SU-DHL-6 (cell line): Measurements from ENCODE around the gene NAT14.

Source experiments
- H2AFZ ChIP-seq: fragments of 200-600 bp; sonication (generic); 2 replicates; pipeline ENCODE4 v1.6.1; 2014; ENCODE audit warnings: low read depth, mild to moderate bottlenecking, moderate library complexity, mixed read lengths, antibody characterized with exemption, low read length; ENCODE audit not compliant: severe bottlenecking
- H3F3A ChIP-seq: fragments of 200-600 bp; shearing (Covaris generic); 2 replicates; pipeline ENCODE4 v1.6.0; 2016; ENCODE audit warnings: antibody characterized with exemption, mild to moderate bottlenecking; ENCODE audit not compliant: insufficient read depth
- H3K27ac ChIP-seq: fragments of 200-600 bp; sonication (generic); 2 replicates; pipeline ENCODE4 v1.5.1; 2016; ENCODE audit warnings: low read depth, mild to moderate bottlenecking, low read length, moderate library complexity, mixed read lengths
- H3K27me3 ChIP-seq: fragments of 200-600 bp; sonication (generic), shearing (Covaris generic); 2 replicates; pipeline ENCODE4 v1.6.0; 2014; ENCODE audit warnings: mild to moderate bottlenecking, low read length
- H3K36me3 ChIP-seq: fragments of 200-600 bp; sonication (generic); 2 replicates; pipeline ENCODE4 v1.6.1; 2014; ENCODE audit warnings: mild to moderate bottlenecking, low read length, mixed read lengths
- H3K4me2 ChIP-seq: fragments of 300-600, 200-600 bp; shearing (Covaris generic), sonication (generic); 2 replicates; pipeline ENCODE4 v1.6.0; 2014; ENCODE audit warnings: low read length, low read depth, mild to moderate bottlenecking; ENCODE audit not compliant: poor library complexity, severe bottlenecking
- H3K4me3 ChIP-seq: fragments of 200-600 bp; sonication (generic); 2 replicates; pipeline ENCODE4 v1.5.1; 2014; ENCODE audit warnings: antibody characterized with exemption, low read length, mild to moderate bottlenecking, mixed read lengths; ENCODE audit not compliant: insufficient read depth, poor library complexity, severe bottlenecking
- H3K79me2 ChIP-seq: fragments of 200-600 bp; sonication (generic); 2 replicates; pipeline ENCODE4 v1.6.1; 2014; ENCODE audit warnings: mild to moderate bottlenecking, low read length, moderate library complexity; ENCODE audit not compliant: insufficient read depth
- H3K9ac ChIP-seq: fragments of 200-600 bp; sonication (generic); 2 replicates; pipeline ENCODE4 v1.7.0; 2014; ENCODE audit warnings: mild to moderate bottlenecking, low read length
- H3K9me2 ChIP-seq: fragments of 200-600 bp; sonication (generic); replicated peaks from 2 replicates; pipeline ENCODE4 v1.6.1; 2014; ENCODE audit warnings: low read length; ENCODE audit not compliant: insufficient read depth
- H3K9me3 ChIP-seq: fragments of 200-600 bp; sonication (generic); 2 replicates; pipeline ENCODE4 v1.6.1; 2014; ENCODE audit warnings: low read length, mixed read lengths; ENCODE audit not compliant: insufficient read depth
- H4K20me1 ChIP-seq: fragments of 200-600 bp; sonication (generic); 2 replicates; pipeline ENCODE4 v1.6.1; 2014; ENCODE audit warnings: low read depth, mild to moderate bottlenecking, antibody characterized with exemption, low read length, moderate library complexity, mixed read lengths
- EZH2phosphoT487 ChIP-seq: fragments of 200-600 bp; sonication (generic), shearing (Covaris generic); conservative IDR thresholded peaks from 2 replicates; pipeline ENCODE4 v1.6.1; 2018; ENCODE audit warnings: mild to moderate bottlenecking, antibody characterized with exemption, low read length, moderate library complexity, mixed read lengths
- TF ChIP-seq, protein P1 (sequence below): fragments of 200-600 bp; sonication (generic); IDR thresholded peaks from one replicate; pipeline ENCODE4 v1.5.1; 2017; ENCODE audit warnings: antibody characterized with exemption, mild to moderate bottlenecking, low read length, moderate library complexity; ENCODE audit not compliant: insufficient read depth, poor library complexity, severe bottlenecking

NAT14 gene

DNA sequence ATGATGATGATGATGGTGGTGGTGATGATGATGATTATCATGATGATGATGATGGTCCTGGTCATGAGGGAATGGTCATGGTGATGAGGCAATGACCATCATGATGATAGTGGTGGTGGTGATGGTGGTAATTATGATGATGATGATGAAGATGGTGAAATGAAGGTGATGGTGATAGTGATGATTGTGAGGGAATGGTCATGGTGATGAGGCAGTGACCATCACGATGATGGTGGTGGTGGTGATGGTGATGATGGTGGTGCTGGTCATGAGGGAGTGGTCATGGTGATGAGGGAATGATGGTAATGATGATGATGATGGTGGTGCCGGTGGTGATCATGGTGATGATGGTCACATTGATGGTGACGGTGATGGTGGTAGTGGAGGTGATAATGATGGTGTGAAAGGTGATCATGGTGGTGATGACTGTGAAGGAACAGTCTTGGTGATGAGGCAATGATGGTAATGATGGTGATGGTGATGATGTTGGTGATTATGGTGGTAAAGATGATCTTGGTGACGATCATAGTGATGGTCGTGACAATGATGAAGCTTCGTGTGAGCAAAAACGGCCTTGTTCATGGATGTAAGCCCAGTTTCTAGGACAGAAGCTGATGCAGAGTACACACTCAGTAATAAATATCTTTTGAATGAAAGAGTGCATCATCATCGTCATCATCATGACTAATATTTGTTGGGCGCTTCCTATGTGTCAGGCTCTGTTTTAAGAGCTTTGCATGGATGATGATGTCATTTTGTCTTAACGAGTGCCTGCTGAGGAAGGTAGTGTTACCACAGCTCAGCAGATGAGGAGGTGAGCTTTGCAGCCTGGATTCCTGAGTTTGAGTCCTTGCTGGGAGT is 34.7 kb downstream of the NAT14 start:
- H3K9me2 ChIP-seq, result no peaks in the 10 kb centered on the region

DNA sequence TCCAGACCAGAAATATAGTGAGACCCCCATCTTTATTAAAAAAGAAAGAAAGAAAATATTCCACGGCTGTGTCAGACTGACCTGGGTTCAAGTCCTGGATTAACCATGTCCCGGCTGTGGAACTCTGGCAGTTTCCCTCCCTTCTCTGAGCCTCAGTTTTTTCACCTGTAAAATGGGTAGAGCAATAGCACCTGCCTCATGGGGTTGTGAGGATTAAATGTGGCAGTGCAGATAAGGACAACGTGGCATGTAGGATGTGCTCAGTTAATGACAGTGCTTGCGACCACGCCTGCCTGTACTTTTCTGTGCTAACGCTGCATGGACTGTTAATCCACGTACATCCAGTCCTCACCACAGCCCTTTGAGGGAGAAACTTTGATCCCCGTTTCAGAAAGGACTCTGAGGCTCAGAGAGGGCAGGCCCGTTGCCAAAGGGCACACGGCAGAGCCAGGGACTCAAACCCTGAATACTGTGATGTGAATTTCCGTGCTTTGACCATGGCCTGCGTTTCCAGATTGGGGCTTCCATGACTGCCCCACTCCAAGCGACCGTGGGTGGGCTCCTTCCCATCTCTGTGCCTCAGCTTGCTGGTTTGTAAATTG is 35.8 kb downstream of the NAT14 start:
- Histone ChIP-seq H3K9ac (no peak overlapping the region), H3K4me3 (no peak overlapping the region), H2AFZ (no peak overlapping the region), H3K9me3 (no peaks in the 10 kb centered on the region), H3F3A (no peaks in the 10 kb centered on the region), H3K79me2 (no peaks in the 10 kb centered on the region), H3K4me2 (no peak overlapping the region), H3K27ac (no peak overlapping the region), H3K27me3 (no peaks in the 10 kb centered on the region), H4K20me1 (no peaks in the 10 kb centered on the region), H3K9me2 (no peaks in the 10 kb centered on the region), H3K36me3 (no peaks in the 10 kb centered on the region)
- TF ChIP-seq EZH2phosphoT487, result no peak

More for the DNA sequence above, 34.7 kb downstream of the NAT14 start:
- H3K36me3 ChIP-seq, result no peaks in the 10 kb centered on the region
- no peaks in the 10 kb centered on the region for H3K79me2 ChIP-seq
- TF ChIP-seq, protein P1, sequence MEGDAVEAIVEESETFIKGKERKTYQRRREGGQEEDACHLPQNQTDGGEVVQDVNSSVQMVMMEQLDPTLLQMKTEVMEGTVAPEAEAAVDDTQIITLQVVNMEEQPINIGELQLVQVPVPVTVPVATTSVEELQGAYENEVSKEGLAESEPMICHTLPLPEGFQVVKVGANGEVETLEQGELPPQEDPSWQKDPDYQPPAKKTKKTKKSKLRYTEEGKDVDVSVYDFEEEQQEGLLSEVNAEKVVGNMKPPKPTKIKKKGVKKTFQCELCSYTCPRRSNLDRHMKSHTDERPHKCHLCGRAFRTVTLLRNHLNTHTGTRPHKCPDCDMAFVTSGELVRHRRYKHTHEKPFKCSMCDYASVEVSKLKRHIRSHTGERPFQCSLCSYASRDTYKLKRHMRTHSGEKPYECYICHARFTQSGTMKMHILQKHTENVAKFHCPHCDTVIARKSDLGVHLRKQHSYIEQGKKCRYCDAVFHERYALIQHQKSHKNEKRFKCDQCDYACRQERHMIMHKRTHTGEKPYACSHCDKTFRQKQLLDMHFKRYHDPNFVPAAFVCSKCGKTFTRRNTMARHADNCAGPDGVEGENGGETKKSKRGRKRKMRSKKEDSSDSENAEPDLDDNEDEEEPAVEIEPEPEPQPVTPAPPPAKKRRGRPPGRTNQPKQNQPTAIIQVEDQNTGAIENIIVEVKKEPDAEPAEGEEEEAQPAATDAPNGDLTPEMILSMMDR, result no peak
- TF ChIP-seq EZH2phosphoT487, result no peak
- H4K20me1 ChIP-seq, result no peaks in the 10 kb centered on the region
- H3K27ac ChIP-seq, result no peak overlapping the region
- no peak overlapping the region for H3K4me3 ChIP-seq
- H3K27me3 ChIP-seq, result no peaks in the 10 kb centered on the region
- H3F3A ChIP-seq, result no peaks in the 10 kb centered on the region
- no peak overlapping the region for H3K9ac ChIP-seq
- no peak overlapping the region for H2AFZ ChIP-seq
- no peaks in the 10 kb centered on the region for H3K9me3 ChIP-seq
- no peak overlapping the region for H3K4me2 ChIP-seq

DNA sequence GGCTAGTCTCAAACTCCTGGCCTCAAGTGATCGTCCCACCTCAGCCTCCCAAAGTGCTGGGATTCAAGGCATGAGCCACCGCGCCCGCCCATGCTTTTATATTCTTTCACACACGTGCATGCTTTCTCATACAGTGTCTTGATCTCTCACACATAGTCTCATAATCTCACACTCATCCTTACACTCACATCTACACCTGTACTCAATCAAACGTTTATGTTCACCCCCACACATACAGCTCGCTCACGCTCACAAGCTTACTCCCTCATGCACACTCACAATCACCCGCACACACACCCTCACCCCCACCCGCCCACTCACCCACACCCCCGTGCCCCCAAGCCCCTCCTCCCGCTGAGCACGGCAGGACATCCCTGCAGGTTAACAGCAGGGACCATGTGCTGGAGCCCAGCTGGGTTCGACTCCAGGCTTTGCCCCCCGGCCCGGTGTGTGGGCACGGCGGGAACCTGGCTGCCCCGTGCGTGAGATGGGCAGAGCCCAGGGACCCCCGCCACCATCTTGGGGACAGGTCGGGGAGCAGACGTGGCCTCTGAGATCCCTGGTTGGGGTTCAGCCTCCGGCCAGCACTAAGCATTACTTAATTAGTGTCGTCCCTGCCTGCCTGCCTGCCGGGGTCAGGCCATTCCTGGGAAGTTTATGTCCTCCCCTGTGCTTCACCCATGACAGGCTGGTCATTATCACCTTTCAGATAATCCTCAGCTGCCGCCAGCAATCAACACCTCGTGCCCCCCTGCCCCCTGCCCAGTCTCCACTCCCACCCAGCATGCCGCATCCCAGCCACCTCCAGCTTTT is 40.5 kb downstream of the NAT14 start:
- no peaks in the 10 kb centered on the region for H3K36me3 ChIP-seq

More for the DNA sequence above, 40.5 kb downstream of the NAT14 start:
- no peaks in the 10 kb centered on the region for H3K9me3 ChIP-seq
- H3K79me2 ChIP-seq, result no peaks in the 10 kb centered on the region
- H3K9me2 ChIP-seq, result no peaks in the 10 kb centered on the region
- no peaks in the 10 kb centered on the region for H4K20me1 ChIP-seq
- H3F3A ChIP-seq, result no peaks in the 10 kb centered on the region
- H3K9ac ChIP-seq, result no peak overlapping the region
- H2AFZ ChIP-seq, result no peak overlapping the region
- H3K27me3 ChIP-seq, result no peaks in the 10 kb centered on the region
- H3K4me2 ChIP-seq, result no peak overlapping the region
- TF ChIP-seq EZH2phosphoT487, result no peak
- TF ChIP-seq, protein P1, result no peak
- no peak overlapping the region for H3K27ac ChIP-seq
- no peak overlapping the region for H3K4me3 ChIP-seq
